Mammary epithelial cell (primary cell): Measurements from ENCODE around the gene NMBR.

Experiments
- EZH2 ChIP-seq: IDR thresholded peaks from 2 replicates; pipeline ENCODE4 v1.6.1; 2012; ENCODE audit warnings: low read length, inconsistent platforms, borderline replicate concordance
- TF ChIP-seq, protein P1 (sequence below), 2 donors: IDR thresholded peaks in 1 of 2; conservative IDR thresholded peaks in 1 of 2; 2 replicates each; pipeline ENCODE4 v1.5.1; 2011 to 2012; ENCODE audit warnings: inconsistent platforms in 2 of 2, low read length in 2 of 2, mild to moderate bottlenecking in 2 of 2, control low read depth in 1 of 2, low read depth in 1 of 2; ENCODE audit not compliant: insufficient read depth in 1 of 2; ENCODE audit errors: extremely low read depth in 1 of 2

DNA sequence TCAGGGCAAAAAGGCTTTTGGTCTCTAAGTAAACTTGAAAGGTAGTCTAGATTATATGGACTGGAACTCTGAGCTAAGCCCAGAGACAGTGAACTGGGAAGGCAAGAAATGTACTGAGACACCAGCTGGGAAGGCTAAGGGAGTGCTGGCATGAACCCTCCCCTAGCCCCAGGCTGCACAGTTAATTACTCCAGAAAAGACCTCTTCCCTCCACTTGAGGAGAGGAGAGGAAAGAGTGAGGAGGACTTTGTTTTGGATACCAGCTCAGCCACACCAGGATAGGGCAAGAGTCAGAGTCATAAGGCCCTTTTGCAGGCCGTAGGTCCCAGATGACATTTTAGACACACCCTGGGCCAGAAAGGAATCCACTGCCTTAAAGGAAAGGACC is 98.3 kb downstream of the NMBR start:
- TF ChIP-seq, protein P1, sequence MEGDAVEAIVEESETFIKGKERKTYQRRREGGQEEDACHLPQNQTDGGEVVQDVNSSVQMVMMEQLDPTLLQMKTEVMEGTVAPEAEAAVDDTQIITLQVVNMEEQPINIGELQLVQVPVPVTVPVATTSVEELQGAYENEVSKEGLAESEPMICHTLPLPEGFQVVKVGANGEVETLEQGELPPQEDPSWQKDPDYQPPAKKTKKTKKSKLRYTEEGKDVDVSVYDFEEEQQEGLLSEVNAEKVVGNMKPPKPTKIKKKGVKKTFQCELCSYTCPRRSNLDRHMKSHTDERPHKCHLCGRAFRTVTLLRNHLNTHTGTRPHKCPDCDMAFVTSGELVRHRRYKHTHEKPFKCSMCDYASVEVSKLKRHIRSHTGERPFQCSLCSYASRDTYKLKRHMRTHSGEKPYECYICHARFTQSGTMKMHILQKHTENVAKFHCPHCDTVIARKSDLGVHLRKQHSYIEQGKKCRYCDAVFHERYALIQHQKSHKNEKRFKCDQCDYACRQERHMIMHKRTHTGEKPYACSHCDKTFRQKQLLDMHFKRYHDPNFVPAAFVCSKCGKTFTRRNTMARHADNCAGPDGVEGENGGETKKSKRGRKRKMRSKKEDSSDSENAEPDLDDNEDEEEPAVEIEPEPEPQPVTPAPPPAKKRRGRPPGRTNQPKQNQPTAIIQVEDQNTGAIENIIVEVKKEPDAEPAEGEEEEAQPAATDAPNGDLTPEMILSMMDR (conservative IDR thresholded peaks at IDR 0.05 in 1 of 2, IDR thresholded peaks at IDR 0.05 in 1 of 2; ENCODE audit: extremely low read depth in 1 of 2, insufficient read depth in 1 of 2, low read depth in 1 of 2, low read length in 2 of 2): no peak
- no peak for TF ChIP-seq EZH2
